ENCODE results near the gene SMAD7.

Gene SMAD7

GRCh38 chr18:48898521-48898920 lies 52.2 kb downstream of the SMAD7 start:
- H3K27ac ChIP-seq = no peak overlapping the region
- no peak for TF ChIP-seq ZFX (IDR thresholded peaks at IDR 0.05; ENCODE audit: borderline replicate concordance)
- no peak for TF ChIP-seq CTCF (IDR thresholded peaks at IDR 0.05)

GRCh38 chr18:48897531-48897930 lies 53.2 kb downstream of the SMAD7 start:
- H3K27ac ChIP-seq = no peak overlapping the region
- TF ChIP-seq CTCF (IDR thresholded peaks at IDR 0.05) (no peak), ZFX (IDR thresholded peaks at IDR 0.05; ENCODE audit: borderline replicate concordance) (no peak)

GRCh38 chr18:48896875-48897511 lies 53.8 kb downstream of the SMAD7 start:
- H3K27ac ChIP-seq = no peak overlapping the region
- TF ChIP-seq ZFX (IDR thresholded peaks at IDR 0.05; ENCODE audit: borderline replicate concordance) = no peak
- TF ChIP-seq CTCF (IDR thresholded peaks at IDR 0.05) = no peak

GRCh38 chr18:48896326-48896874 lies 54.4 kb downstream of the SMAD7 start:
- TF ChIP-seq ZFX (IDR thresholded peaks at IDR 0.05; ENCODE audit: borderline replicate concordance) (no peak), CTCF (IDR thresholded peaks at IDR 0.05) (no peak)
- H3K27ac ChIP-seq = no peak overlapping the region

- TF ChIP-seq ZFX (IDR thresholded peaks at IDR 0.05; ENCODE audit: borderline replicate concordance) (no peak), CTCF (IDR thresholded peaks at IDR 0.05) (no peak)
- no peak overlapping the region for H3K27ac ChIP-seq
Observed at GRCh38 chr18:48894799-48895346, 55.9 kb downstream of the SMAD7 start.

- H3K27ac ChIP-seq = no peak overlapping the region
- TF ChIP-seq ZFX (IDR thresholded peaks at IDR 0.05; ENCODE audit: borderline replicate concordance) (no peak), CTCF (IDR thresholded peaks at IDR 0.05) (no peak)
Observed at GRCh38 chr18:48893608-48894600, 56.9 kb downstream of the SMAD7 start.
